Breast epithelium (tissue), 3 donors: ENCODE data around the gene PPP1R2.

Experiments
- CTCF ChIP-seq, 3 donors: fragments of 450-650 bp; IDR thresholded peaks; one replicate each; pipeline ENCODE4 v1.5.1; 2016 to 2017; ENCODE audit warnings: antibody characterized with exemption in 3 of 3, mild to moderate bottlenecking in 3 of 3, moderate library complexity in 3 of 3
- POLR2A ChIP-seq: fragments of 450-650 bp; IDR thresholded peaks from one replicate; pipeline ENCODE4 v1.6.1; 2016; ENCODE audit warnings: antibody characterized with exemption, mild to moderate bottlenecking, moderate library complexity

DNA sequence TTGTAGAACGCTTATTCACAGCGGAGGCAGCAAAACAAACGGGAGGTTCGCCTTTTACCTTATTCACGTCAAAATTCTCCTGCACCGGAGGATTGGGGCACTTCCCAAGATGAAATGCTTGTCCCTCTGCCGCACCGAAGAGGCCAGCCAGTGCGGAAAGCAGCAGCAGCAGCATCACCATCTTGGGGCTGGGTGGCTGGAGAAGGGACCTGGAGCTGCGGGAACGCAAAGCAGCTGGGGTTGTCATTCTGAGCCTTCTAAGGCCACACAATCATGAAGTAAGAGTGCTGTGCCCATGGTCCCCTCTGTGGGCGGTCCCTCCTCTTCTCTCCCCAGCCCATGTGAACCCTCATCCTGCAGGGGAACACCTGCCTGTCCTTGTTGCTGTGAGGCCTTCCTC lies 36.2 kb upstream of the PPP1R2 start:
- TF ChIP-seq POLR2A (no peak), CTCF (IDR thresholded peaks at IDR 0.05) (no peak)
